ENCODE results near the gene SLC9A9.

DNA sequence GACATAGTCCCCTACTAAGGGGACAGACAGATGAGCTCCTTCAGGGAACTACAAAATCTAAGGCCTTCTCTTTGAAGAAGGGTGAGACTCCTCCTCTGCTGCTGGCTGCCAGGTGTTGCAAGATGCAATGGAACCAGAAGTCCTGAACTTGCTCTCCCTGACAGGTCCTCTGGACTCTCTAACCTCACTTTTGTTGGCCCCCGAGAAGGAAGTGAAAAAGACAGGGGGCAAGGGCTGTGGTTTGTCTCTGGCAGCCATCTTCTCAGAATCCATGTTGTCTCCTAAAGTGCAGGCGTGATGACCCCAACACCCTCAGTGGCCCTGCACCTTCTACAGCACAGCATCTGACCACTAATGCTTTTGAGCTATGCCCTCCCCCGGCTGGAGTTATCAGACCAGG is 436.2 kb downstream of the SLC9A9 start:
- TF ChIP-seq CTCF (IDR thresholded peaks at IDR 0.05; ENCODE audit: low read depth, low read length) = no peak
- no peak for TF ChIP-seq POLR2A (IDR thresholded peaks at IDR 0.05; ENCODE audit: extremely low read depth, insufficient read length)
- no peak for TF ChIP-seq MAX (IDR thresholded peaks at IDR 0.05; ENCODE audit: low read depth, low read length)

All from NB4 (cell line).